Mucosa of rectum (tissue), 2 donors: ENCODE data around the gene BID.

Source experiments
- H3K27ac ChIP-seq, 2 donors: one replicate each; pipeline ENCODE4 v1.7.0; 2013; ENCODE audit warnings: inconsistent platforms in 2 of 2, low read depth in 2 of 2, low read length in 2 of 2
- H3K27me3 ChIP-seq, 2 donors: one replicate each; pipeline ENCODE4 v1.7.0; 2013; ENCODE audit warnings: low read length in 2 of 2; ENCODE audit not compliant: control insufficient read depth in 2 of 2, insufficient read depth in 2 of 2
- H3K36me3 ChIP-seq, 2 donors: one replicate each; pipeline ENCODE4 v1.7.0; 2013; ENCODE audit warnings: low read length in 2 of 2; ENCODE audit not compliant: control insufficient read depth in 2 of 2, insufficient read depth in 2 of 2
- H3K4me1 ChIP-seq, 2 donors: one replicate each; pipeline ENCODE4 v1.7.0; 2013; ENCODE audit warnings: low read length in 2 of 2, mild to moderate bottlenecking in 1 of 2; ENCODE audit not compliant: control insufficient read depth in 2 of 2, insufficient read depth in 2 of 2
- H3K4me3 ChIP-seq, 2 donors: one replicate each; pipeline ENCODE4 v1.7.0; 2013; ENCODE audit warnings: low read length in 2 of 2
- H3K9ac ChIP-seq, 2 donors: one replicate each; pipeline ENCODE4 v1.7.0; 2013; ENCODE audit warnings: low read length in 2 of 2, low read depth in 1 of 2, mild to moderate bottlenecking in 1 of 2
- H3K9me3 ChIP-seq, 2 donors: one replicate each; pipeline ENCODE4 v1.7.0; 2013; ENCODE audit warnings: low read length in 2 of 2; ENCODE audit not compliant: control insufficient read depth in 2 of 2
- donor health status: healthy.
- donor health status: Normal muscosa, but diverticular disease.

BID gene

DNA sequence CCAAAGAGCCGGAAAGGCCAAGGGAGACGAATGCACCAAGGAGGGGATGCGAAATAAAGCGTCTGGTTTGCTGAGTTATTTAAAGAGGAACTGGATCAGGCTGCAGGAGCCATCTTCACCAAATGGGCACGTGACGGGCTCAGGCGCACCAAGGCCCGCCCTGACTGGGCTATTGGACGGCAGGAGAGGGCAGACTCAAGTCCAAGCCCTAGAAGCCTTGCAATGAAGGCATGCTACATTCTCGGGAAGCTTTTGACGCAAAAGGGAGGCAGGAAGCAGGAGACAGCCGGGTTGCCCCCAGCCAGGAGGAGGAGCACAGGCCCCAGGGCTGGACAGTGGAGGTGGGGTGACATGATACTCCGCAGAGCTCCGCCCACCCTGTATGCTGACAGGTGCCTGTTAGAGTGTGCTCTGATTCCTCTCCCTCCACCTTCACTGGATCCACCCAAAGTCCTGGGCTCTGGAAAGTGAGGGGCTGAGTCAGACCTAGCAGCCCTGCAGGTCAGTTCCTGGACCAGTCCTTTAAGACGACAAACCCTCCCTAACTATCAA, 41.5 kb upstream of the BID start:
- peaks cover 7 to 10% of the 10 kb centered on the region in 2 donors for H3K4me1 ChIP-seq
- no peak overlapping the region for H3K27ac ChIP-seq
- H3K27me3 ChIP-seq, result no peaks in the 10 kb centered on the region
- H3K36me3 ChIP-seq, result peaks cover 57 to 63% of the 10 kb centered on the region in 2 donors
- H3K9me3 ChIP-seq, result no peaks in the 10 kb centered on the region
- H3K9ac ChIP-seq, result no peak overlapping the region
- H3K4me3 ChIP-seq, result no peak overlapping the region

DNA sequence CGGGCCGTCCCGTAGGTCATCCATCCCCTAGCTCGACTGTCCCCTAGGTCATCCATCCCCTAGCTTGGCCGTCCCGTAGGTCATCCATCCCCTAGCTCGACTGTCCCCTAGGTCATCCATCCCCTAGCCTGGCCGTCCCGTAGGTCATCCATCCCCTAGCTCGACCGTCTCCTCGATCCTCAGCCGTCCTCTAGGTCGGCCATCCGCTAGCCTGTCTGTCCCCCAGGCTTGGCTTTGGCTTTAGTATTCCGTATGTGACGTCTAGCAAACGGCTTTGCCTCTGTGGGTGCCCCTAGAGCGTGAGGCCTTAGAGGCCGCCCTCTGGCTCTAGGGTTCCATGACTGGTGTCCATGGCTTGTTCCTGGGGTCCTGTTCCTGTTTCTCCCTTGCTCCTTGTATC, 40.6 kb upstream of the BID start:
- H3K9ac ChIP-seq, result no peak overlapping the region
- H3K27ac ChIP-seq, result no peak overlapping the region
- H3K27me3 ChIP-seq, result no peaks in the 10 kb centered on the region
- no peak overlapping the region for H3K4me3 ChIP-seq
- no peaks in the 10 kb centered on the region for H3K9me3 ChIP-seq
- peaks cover 11 to 14% of the 10 kb centered on the region in 2 donors for H3K4me1 ChIP-seq
- H3K36me3 ChIP-seq, result peaks cover 62 to 66% of the 10 kb centered on the region in 2 donors

DNA sequence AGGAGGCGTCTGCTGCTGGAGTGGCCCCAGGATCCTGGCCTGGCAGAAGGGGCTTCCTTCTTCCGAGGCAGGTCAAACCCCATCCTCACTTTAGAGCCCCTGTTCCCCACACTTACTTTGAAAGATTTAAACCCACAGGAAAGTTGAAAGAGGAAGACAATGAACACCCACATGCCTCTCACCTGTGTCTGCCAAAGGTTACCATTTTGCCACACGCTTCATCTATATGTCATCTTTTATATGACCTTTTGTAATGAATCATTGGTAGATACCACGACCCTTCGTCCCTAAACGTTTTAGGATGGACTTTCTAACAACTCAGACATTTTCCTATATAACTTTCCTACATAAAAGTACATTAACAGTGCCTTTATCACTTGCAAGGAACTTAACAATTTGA, 39.8 kb upstream of the BID start:
- peaks cover 65 to 66% of the 10 kb centered on the region in 2 donors for H3K36me3 ChIP-seq
- H3K27ac ChIP-seq, result no peak overlapping the region
- H3K9ac ChIP-seq, result no peak overlapping the region
- H3K27me3 ChIP-seq, result no peaks in the 10 kb centered on the region
- peaks cover 11 to 14% of the 10 kb centered on the region in 2 donors for H3K4me1 ChIP-seq
- H3K9me3 ChIP-seq, result no peaks in the 10 kb centered on the region
- no peak overlapping the region for H3K4me3 ChIP-seq

DNA sequence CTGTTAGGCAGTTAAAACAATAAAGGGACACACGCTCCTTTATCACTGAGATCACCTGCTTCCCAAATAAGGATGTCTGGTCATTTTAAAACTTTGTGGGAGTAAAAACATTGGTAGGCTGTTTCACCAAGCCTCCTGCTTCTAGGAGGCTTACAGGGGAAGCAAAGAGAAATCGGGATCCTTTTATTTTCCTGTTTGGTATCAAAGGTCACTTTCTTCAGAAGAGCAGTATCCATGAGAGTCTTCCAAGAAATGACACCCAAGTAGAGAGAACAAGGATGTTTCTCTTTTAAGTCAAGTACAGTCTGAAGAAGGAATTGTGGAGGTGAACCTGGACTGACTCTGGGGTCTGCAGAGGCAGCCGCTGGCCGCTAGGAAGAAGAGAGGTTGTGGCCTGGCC, 36.9 kb upstream of the BID start:
- no peak overlapping the region for H3K9ac ChIP-seq

DNA sequence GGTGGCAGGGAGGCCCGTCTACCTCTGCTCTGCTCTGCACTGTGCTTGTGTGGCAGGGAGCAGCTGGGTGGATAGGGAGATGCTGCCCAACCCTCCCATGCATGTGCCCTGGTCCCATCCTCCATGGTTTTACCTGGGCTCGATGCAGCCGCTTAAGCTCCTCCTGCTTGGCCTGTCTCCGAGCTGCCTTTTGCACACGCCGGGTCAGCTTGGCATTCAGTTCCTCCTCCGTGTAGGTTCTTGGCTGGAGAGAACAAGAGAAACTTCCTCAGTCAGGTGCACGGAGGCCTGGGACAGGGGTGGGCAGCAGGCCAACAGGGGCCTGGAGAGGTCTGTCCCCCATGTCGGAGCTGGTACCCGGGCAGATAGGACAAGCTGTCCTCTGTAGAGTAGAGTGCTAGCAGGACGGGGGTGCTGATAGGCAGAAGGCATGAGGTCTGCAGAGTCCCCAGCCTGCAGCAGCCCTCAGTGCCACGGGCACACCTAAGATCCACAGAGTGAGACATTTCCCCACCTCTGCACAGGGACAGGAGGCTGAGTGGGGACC, 36.4 kb upstream of the BID start:
- Histone ChIP-seq H3K9me3 (no peaks in the 10 kb centered on the region), H3K4me3 (no peak overlapping the region), H3K27me3 (no peaks in the 10 kb centered on the region), H3K27ac (peak overlapping the region in 1 of 2 donors; percentile 41), H3K36me3 (peaks cover 69 to 71% of the 10 kb centered on the region in 2 donors), H3K4me1 (peaks cover 11 to 14% of the 10 kb centered on the region in 2 donors), H3K9ac (no peak overlapping the region)

More for the DNA sequence above, 36.9 kb upstream of the BID start:
- Histone ChIP-seq H3K27ac (peak overlapping the region; percentile 24 to 41), H3K4me3 (no peak overlapping the region), H3K9me3 (no peaks in the 10 kb centered on the region), H3K36me3 (peaks cover 73% of the 10 kb centered on the region in 2 donors), H3K4me1 (peaks cover 11 to 14% of the 10 kb centered on the region in 2 donors), H3K27me3 (no peaks in the 10 kb centered on the region)

DNA sequence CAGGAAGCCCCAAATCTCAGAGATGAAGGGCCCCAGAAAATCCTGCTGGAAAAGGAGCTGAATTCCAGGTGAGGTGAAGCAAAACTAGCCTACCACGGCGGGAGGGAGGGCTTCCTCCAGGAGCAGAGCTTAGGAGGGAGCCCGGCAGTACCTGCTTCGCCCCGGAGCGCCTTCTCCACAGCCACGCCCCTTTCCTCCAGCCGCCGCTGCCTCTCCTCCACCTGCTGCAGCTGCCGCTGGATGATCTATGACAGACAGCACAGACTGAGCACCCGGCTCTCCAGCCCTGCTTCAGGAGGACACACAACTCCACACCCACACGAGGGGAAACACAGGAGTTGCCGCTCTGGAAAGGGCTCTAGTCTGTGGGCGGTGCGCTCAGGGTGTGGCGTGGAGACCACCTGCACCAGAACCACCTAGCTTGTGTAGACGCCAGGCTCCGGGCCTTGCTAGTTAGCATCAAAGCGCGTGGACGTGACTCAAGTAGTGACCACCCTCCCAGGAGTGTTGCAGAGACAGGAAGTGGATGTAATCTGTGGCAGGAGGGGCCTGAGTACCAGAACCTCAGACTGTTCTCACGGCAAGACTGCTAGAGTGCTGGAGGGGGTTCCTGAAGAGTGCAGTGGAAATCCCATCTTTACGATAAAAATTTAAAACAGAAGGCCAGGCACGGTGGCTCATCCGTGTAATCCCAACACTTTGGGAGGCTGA, 34.6 kb upstream of the BID start:
- H3K27ac ChIP-seq, result no peak overlapping the region

DNA sequence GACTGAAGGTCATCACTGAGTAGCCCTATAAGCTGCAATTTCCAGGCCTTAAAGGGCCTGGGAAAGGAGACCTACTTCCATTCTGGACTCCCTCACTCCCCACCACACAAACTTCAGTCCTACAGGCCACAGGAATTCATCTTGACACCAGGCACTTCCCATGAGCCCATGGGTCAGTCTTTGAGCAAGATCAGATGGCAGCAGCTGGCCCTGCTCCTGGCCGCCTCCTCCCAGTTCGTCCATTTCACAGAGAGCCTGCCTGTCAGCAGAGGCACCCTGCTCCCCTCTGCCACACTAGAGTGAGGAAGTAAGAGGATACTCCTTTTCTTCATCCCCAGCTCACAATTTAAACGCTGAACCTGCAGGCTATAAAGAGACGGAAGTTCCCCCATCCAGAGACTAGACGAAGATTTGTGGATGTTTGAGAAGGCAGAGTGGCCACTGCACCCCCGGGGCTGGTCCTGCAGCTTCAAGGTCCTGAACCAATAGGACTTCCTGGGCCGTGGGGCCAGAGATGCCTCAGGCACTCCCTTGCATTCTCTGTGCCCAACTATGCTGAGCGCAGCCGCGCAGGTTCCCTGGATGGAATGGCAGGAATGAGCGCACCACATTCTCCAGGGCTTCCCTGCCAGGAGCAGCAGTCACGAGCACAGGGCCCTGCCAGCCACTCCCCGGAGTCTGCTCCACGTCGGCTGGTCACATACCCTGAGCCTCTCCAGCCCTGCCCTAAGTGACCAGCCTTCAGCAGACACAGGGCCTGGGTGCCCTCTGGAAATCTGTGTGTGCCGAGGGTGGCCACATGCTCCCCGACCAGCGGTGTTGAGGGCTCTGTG, 33.5 kb upstream of the BID start:
- H3K4me3 ChIP-seq, result no peak overlapping the region
- H3K36me3 ChIP-seq, result peaks cover 61 to 71% of the 10 kb centered on the region in 2 donors
- no peaks in the 10 kb centered on the region for H3K27me3 ChIP-seq
- H3K27ac ChIP-seq, result no peak overlapping the region
- H3K4me1 ChIP-seq, result peaks cover 11 to 14% of the 10 kb centered on the region in 2 donors
- H3K9ac ChIP-seq, result no peak overlapping the region
- H3K9me3 ChIP-seq, result no peaks in the 10 kb centered on the region

More for the DNA sequence above, 34.6 kb upstream of the BID start:
- Histone ChIP-seq H3K4me3 (no peak overlapping the region), H3K4me1 (peaks cover 11 to 14% of the 10 kb centered on the region in 2 donors), H3K9ac (no peak overlapping the region), H3K27me3 (no peaks in the 10 kb centered on the region), H3K9me3 (no peaks in the 10 kb centered on the region), H3K36me3 (peaks cover 64 to 72% of the 10 kb centered on the region in 2 donors)

DNA sequence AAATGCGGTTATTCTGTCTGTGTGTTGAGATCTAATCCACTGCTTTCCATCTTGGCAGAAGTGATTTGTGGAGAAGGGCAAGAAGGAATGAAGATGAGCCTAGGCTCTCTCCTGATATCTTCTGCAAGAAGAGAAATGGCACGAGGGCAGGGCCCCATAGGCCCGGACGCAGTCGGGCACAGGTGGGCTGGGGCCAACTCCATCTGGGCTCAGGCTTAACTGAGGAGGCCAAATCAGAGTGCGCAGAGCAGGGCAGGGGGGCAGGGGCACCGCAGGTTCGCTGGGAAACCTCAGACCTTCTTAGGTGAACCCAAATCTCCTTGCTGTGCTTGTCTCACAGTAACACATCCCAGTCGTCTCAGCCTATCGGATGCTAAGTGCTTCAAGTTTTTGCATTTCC, 32.8 kb upstream of the BID start:
- peaks cover 11 to 14% of the 10 kb centered on the region in 2 donors for H3K4me1 ChIP-seq
- peaks cover 55 to 69% of the 10 kb centered on the region in 2 donors for H3K36me3 ChIP-seq
- H3K27me3 ChIP-seq, result no peaks in the 10 kb centered on the region
- H3K4me3 ChIP-seq, result no peak overlapping the region
- H3K9me3 ChIP-seq, result no peaks in the 10 kb centered on the region
- no peak overlapping the region for H3K9ac ChIP-seq
- no peak overlapping the region for H3K27ac ChIP-seq

DNA sequence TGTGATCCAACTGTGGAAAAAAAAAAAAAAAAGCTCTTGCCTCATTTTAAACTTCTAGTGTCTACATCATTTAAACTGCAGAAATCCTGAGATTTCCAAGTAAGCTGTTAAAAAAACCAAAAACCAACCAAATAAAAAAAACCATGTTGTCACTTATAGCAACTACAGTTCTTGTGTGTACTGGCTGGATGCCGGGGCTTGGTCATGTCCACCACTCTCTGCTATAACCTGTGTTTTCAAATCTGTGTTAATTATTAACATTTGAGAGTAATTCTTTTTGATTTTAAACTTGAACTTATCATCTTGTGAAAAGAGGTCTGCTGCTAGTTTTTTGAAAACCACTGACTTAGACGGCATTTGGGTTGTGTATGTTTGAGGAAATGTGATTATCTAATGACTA, 32.2 kb upstream of the BID start:
- no peak overlapping the region for H3K27ac ChIP-seq
- peaks cover 9 to 10% of the 10 kb centered on the region in 2 donors for H3K4me1 ChIP-seq
- peaks cover 54 to 66% of the 10 kb centered on the region in 2 donors for H3K36me3 ChIP-seq
- H3K27me3 ChIP-seq, result no peaks in the 10 kb centered on the region
- H3K9ac ChIP-seq, result no peak overlapping the region
- H3K4me3 ChIP-seq, result no peak overlapping the region
- H3K9me3 ChIP-seq, result no peaks in the 10 kb centered on the region
